ENCODE data around the gene KRTAP12-4.
"Not testable (repeated sequence)": the region's sequence is repeated elsewhere in the genome, so short reads cannot be mapped to it uniquely, and the experiment has no call there.

Gene KRTAP12-4

GRCh38 chr21:44653656-44654575 lies 543 bp downstream of the KRTAP12-4 start:
- no peak for DNase-seq

DNA sequence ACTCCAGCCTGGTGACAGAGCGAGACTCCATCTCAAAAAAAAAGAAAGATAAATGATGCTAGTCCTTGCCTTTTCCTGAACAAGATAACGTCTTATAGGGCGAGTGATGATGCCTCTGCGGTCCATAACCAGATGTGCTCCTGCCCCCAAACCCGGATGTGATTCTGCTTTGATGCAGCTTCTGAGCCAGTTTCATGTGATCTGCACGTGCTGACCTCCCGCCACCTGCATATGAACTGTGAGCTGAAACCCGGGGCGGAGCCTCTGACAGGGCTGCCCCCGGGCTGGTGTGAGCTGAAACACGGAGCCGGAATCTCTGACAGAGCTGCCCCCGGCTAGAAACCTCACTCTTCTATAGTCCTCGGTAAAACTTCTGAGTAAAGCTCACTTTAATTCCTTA lies 1.3 kb downstream of the KRTAP12-4 start:
- no peak for DNase-seq

DNA sequence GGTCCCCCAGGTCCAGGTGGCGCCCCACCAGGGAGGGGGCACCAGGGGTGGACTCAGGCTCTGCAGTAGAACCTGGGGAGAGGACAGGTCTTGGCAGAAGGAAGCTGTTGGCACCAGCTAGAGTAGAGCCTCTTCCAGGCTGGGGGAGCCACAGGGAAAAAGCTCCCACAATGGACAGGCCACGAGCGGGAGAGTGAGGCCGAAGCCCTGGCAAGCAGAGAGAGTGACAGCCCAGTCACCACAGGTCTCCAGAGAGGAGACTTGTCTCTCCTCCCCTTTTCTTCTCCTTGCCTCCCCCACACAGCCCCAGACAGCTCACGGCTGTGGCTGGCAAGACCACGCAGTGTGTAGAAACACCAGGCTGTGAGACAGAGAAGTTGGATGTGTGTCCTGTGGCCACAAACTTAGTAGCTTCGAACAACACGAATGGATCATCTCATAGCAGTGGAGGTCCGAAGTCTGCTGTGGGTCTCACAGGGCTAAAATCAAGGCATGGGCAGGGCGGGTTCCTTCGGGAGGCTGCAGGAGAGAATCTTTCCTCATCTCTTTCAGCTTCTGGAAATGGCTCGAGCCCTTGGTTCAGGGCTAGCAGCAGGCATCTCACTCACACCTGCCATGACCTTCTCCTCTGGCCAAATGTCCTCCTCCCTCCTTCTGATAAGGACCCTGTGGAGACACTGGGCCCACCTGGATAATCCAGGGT lies 3.3 kb downstream of the KRTAP12-4 start:
- DNase-seq = no peak

DNA sequence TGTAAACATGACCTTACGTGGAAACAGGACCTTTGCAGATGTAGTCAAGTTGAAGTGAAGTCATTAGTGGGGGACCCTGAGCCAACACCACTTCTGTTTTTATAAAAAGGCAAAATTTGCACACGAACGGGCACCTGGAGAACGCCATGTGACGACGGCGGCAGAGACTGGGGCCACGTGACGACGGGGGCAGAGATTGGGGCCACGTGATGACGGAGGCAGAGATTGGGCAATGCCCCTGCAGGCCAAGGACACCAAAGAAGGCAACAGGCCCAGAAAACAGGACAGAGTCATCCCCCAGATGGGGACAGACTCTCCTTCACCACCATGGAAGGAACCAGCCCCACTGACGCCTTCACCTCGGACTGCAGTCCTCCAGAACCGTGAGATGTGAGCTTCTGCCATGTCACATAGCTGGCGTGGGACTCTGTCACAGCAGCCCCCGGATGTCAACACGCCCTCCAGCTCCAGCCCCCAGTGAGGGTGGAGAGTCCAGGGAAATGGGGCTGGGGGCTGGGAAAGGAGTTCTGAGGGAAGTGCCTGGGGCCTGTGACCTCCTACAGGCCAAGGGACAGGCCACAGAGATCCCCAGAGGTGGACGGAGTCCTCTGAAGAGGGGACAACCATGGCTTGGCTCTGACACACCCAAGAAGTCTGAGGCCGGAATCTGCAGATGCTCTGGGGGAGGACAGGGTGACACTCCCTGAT lies 4.0 kb downstream of the KRTAP12-4 start:
- DNase-seq = no peak

- DNase-seq = no peak
Observed at GRCh38 chr21:44649521-44650100, 4.8 kb downstream of the KRTAP12-4 start.

GRCh38 chr21:44648557-44649311 lies 5.7 kb downstream of the KRTAP12-4 start:
- DNase-seq = no peak

DNA sequence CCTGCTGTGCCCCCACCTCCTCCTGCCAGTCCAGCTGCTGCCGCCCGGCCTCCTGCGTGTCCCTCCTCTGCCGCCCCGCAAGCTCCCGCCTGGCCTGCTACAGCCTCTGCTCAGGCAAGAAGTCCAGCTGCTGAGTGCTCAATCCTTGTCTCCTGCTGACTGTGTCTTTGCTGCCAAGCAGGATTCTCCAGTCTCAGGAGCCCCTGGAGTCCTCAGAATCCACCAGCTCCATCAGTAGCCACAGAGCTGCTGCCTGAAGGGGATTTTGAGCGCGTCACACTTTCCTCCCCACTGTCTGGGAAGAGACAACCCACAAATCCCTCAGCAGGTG lies 7.3 kb downstream of the KRTAP12-4 start:
- DNase-seq = no peak

- not testable (repeated sequence) for DNase-seq
Observed at GRCh38 chr21:44646366-44647221, 7.9 kb downstream of the KRTAP12-4 start, which contains the start of gene KRTAP10-11. KRTAP10-11 (plus strand) TSS chr21:44646414; CDS start chr21:44646459, 45 bp downstream.

- DNase-seq = no peak
Observed at GRCh38 chr21:44644878-44645277, 9.6 kb downstream of the KRTAP12-4 start.

DNA sequence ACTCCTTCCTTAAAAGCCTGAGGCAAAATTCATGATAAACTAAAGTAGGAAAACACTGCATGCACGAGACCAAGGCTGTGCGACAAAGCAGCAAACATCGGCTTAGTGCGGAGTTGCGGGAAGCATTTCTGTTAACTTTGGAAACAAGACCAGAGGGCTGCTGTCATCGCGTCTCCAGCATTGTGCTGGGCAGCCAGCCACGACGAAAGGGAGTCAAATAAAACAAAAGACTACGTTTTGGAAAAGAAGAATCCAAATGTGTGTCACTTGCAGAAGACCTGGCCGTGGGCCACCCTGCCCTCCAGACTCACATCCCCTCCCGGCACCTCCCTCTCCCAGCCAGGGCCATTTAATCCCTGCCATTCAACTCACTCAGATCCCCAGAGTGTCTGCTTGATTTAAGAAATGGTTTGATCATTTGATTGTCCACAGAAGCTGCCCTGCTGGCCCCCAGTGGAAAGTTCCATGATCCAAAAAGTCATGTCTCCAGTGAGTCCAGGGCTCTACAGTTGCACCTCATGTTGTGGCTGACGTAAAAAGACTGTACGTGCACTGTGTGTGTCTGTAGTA lies 10.6 kb downstream of the KRTAP12-4 start:
- DNase-seq = no peak

DNA sequence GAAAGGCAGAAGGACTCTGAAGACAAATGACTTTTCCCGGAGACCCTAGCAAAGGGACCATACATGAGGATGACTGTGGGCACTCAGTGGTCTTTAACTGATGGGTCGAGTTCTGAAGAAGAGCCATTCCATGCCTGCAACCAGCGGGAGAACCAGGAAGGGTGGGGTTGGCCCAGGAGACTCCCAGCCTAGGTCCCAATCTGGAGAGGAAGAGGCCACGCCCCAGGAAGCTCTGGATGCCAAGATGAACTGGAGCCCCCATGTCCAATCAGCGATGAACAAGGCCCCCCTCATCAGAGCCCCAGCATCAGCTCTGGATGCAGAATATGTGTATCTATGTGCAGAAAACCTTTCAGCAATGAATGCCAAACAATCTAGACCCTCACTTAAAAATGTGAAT lies 13.7 kb downstream of the KRTAP12-4 start:
- no peak for DNase-seq

- no peak for DNase-seq
Observed at GRCh38 chr21:44639331-44639655, 15.2 kb downstream of the KRTAP12-4 start.

- DNase-seq = not testable (repeated sequence)
Observed at GRCh38 chr21:44638506-44639330, 15.7 kb downstream of the KRTAP12-4 start.

- DNase-seq = not testable (repeated sequence)
Observed at GRCh38 chr21:44637851-44638348, 16.6 kb downstream of the KRTAP12-4 start.

DNA sequence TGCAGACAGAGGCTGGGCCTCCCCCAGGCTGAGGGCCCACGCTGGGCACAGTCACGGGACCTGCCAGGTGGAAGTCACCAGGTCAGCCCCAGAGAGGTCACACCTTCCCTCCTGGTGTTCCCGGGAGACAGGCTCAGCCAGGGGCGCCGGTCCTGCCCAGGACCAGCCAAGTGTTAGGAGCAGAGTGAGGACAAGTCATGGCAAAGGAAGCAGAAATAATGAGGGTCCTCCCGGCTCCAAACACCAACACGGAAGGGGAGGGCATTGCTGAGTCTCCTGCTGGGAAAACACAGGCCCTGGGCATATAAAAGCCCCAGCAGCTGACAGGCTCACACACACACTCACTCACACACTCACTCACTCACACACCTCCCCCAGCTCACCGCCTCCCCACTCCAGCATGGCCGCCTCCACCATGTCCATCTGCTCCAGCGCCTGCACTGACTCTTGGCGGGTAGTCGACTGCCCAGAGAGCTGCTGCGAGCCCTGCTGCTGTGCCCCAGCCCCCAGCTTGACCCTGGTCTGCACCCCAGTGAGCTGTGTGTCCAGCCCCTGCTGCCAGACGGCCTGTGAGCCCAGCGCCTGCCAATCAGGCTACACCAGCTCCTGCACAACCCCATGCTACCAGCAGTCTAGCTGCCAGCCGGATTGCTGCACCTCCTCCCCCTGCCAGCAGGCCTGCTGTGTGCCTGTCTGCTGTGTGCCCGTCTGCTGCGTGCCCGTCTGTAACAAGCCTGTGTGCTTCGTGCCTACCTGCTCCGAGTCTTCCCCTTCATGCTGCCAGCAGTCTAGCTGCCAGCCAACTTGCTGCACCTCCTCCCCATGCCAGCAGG lies 17.2 kb downstream of the KRTAP12-4 start, which contains the start of gene KRTAP10-10:
Gene KRTAP10-10 (plus strand): TSS at position 339 of the 833 bp plus-strand sequence. CDS start 62 bp downstream, at position 401.
- DNase-seq = no peak

DNA sequence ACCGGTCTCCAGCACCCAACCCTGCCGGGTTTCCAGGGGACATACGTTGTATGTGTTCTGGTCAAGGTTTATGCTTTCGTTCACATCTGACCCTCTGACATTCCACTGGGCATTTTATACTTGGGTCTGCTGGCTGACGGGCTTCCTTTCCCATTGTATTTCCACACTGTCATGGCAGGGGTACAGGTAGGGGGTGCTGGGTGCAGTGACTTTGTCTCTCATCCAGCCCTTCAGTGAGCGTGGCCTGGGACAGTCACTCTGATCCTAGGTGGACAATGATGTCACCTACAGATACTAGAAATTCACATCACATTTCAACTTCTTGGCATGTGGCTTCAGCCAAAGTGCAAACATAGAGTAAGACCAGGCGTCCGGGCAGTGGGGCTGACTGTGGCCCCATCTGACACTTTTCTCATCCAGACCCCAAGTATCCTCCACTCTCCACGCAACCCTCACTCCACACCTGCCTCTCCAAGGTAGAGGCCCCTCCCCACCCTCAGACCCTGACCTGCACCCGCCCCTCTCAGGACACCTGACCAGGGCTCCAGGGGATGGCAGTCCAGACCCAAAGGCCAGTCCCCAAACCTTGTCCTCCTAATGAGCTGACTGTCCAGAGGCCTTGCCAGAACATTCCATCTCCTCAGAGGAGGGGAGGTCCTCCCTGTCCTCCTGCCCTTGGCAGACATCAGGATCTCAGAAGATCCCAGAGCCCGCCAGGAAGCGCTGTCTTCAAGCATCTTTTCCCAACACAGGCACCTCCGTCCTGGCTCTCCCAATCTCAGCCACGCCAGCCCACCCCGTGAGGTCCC lies 18.0 kb downstream of the KRTAP12-4 start:
- no peak for DNase-seq

GRCh38 chr21:44632067-44632466 lies 22.4 kb downstream of the KRTAP12-4 start:
- DNase-seq = no peak

- no peak for DNase-seq
Observed at GRCh38 chr21:44630440-44630839, 24.0 kb downstream of the KRTAP12-4 start.
